OCI-LY7 (cell line): ENCODE results near the gene EFNA5.

Source experiments
- CTCF ChIP-seq: fragments of 200-600 bp; sonication (generic); conservative IDR thresholded peaks from 2 replicates; pipeline ENCODE4 v1.5.1; 2014; ENCODE audit warnings: mild to moderate bottlenecking, antibody characterized with exemption, low read length, moderate library complexity, mixed read lengths
- EZH2phosphoT487 ChIP-seq: fragments of 200-600 bp; sonication (generic); IDR thresholded peaks from 2 replicates; pipeline ENCODE4 v1.6.1; 2018; ENCODE audit warnings: low read depth, borderline replicate concordance, mild to moderate bottlenecking, mixed run types, antibody characterized with exemption, low read length, moderate library complexity, mixed read lengths

- TF ChIP-seq CTCF (no peak), EZH2phosphoT487 (no peak)
Observed at GRCh38 chr5:107538331-107538730, 132.4 kb downstream of the EFNA5 start.
